GM23248 (cell line): ENCODE results near the gene NUP188. TPM values are rescaled to one million over a fixed set of nuclear protein-coding genes. Genes with fewer than 3 reads are reported as not detected.

Experiments used
- DNase-seq: peaks from one replicate; pipeline ENCODE4 v3.0.0-alpha.2; 2015
- H2AFZ ChIP-seq: fragments of 200-600 bp; sonication (generic); 2 replicates; pipeline ENCODE4 v1.6.1; 2016; ENCODE audit warnings: antibody characterized with exemption
- H3F3A ChIP-seq: fragments of 200-600 bp; sonication (generic); 2 replicates; pipeline ENCODE4 v1.6.1; 2016; ENCODE audit warnings: mild to moderate bottlenecking, antibody characterized with exemption, mixed run types; ENCODE audit not compliant: insufficient read depth
- H3K27ac ChIP-seq: fragments of 200-600 bp; sonication (generic); 2 replicates; pipeline ENCODE4 v1.5.1; 2016; ENCODE audit warnings: mild to moderate bottlenecking
- H3K27me3 ChIP-seq: fragments of 200-600 bp; sonication (generic); replicated peaks from 2 replicates; pipeline ENCODE4 v1.6.1; 2016; ENCODE audit warnings: mild to moderate bottlenecking; ENCODE audit not compliant: insufficient read depth
- H3K36me3 ChIP-seq: fragments of 200-600 bp; sonication (generic); 2 replicates; pipeline ENCODE4 v1.6.1; 2016; ENCODE audit warnings: low read depth, mild to moderate bottlenecking
- H3K4me1 ChIP-seq: fragments of 200-600 bp; sonication (generic); 2 replicates; pipeline ENCODE4 v1.6.1; 2016; ENCODE audit warnings: mild to moderate bottlenecking; ENCODE audit not compliant: insufficient read depth
- H3K4me2 ChIP-seq: fragments of 200-600 bp; sonication (generic); one replicate; pipeline ENCODE4 v1.6.1; 2016; ENCODE audit warnings: mild to moderate bottlenecking; ENCODE audit not compliant: unreplicated experiment
- H3K4me3 ChIP-seq: fragments of 200-600 bp; sonication (generic); 2 replicates; pipeline ENCODE4 v1.5.1; 2016; ENCODE audit warnings: mild to moderate bottlenecking
- H3K79me2 ChIP-seq: fragments of 200-600 bp; sonication (generic); 2 replicates; pipeline ENCODE4 v1.6.1; 2016; ENCODE audit warnings: mild to moderate bottlenecking; ENCODE audit not compliant: insufficient read depth
- H3K9ac ChIP-seq: fragments of 200-600 bp; sonication (generic); 2 replicates; pipeline ENCODE4 v1.6.1; 2016; ENCODE audit warnings: mild to moderate bottlenecking
- H3K9me2 ChIP-seq: fragments of 200-600 bp; sonication (generic); 2 replicates; pipeline ENCODE4 v1.6.1; 2016; ENCODE audit warnings: mixed run types, mild to moderate bottlenecking, moderate library complexity; ENCODE audit not compliant: insufficient read depth
- H3K9me3 ChIP-seq: fragments of 200-600 bp; sonication (generic); one replicate; pipeline ENCODE4 v1.6.1; 2017; ENCODE audit warnings: low read depth
- H4K20me1 ChIP-seq: fragments of 200-600 bp; sonication (generic); 2 replicates; pipeline ENCODE4 v1.6.0; 2016; ENCODE audit not compliant: insufficient read depth
- EZH2 ChIP-seq: fragments of 200-600 bp; sonication (generic); IDR thresholded peaks from 2 replicates; pipeline ENCODE4 v1.6.1; 2018; ENCODE audit warnings: antibody characterized with exemption, mild to moderate bottlenecking; ENCODE audit not compliant: insufficient read depth, poor library complexity, severe bottlenecking
- EZH2phosphoT487 ChIP-seq: fragments of 200-600 bp; sonication (generic); IDR thresholded peaks from 2 replicates; pipeline ENCODE4 v1.6.1; 2018; ENCODE audit warnings: antibody characterized with exemption, moderate library complexity, mild to moderate bottlenecking, low read depth; ENCODE audit not compliant: insufficient read depth
- whole genome bisulfite sequencing, 2 experiments: methylation state at CpG; one replicate each; pipeline ENCODE4 v1.1.6; 2015 to 2017; ENCODE audit warnings: low lambda C conversion rate in 2 of 2, low coverage in 1 of 2; ENCODE audit errors: missing lambda C conversion rate in 2 of 2; 5-methylcytosine and 5-hydroxymethylcytosine counted together
- in situ Hi-C: fragments of 300-500 bp; cut with MboI; formaldehyde crosslinking; loops from 2 replicates; pipeline ENCODE4 v1.15.0; 2020
- polyA plus RNA-seq: library from polyadenylated mRNA; unstranded; fragments of >200 nt; fragmentation: Nextera tagmentation; extraction: Ambion mirVana; gene quantifications from 2 replicates; pipeline ENCODE4 v1.2.1, GENCODE V29; 2016
- total RNA-seq: library from RNA; depleted of rRNA; stranded (reverse); fragments of >200 nt; shearing (Covaris generic); gene quantifications from 2 replicates; pipeline ENCODE4 v1.2.3, GENCODE V29; 2014

Gene NUP188
- total and polyA plus RNA-seq, 2 experiments from 2014 or later = 24.9 to 45.9 TPM

GRCh38 chr9:129014124-129014523, 66.6 kb downstream of the NUP188 start:
- Histone ChIP-seq H3F3A (no peaks in the 10 kb centered on the region), H4K20me1 (no peaks in the 10 kb centered on the region), H3K27ac (no peak overlapping the region), H3K79me2 (no peaks in the 10 kb centered on the region), H3K4me2 (no peak overlapping the region), H3K9me2 (no peaks in the 10 kb centered on the region), H3K9me3 (no peaks in the 10 kb centered on the region), H3K4me3 (no peak overlapping the region), H3K4me1 (no peaks in the 10 kb centered on the region), H2AFZ (no peak overlapping the region), H3K27me3 (no peaks in the 10 kb centered on the region), H3K36me3 (no peaks in the 10 kb centered on the region), H3K9ac (no peak overlapping the region)
- 91 to 94% methylated on average over 11 of the region's 11 CpGs for WGBS, 2 experiments
- DNase-seq = no peak
- no peak for TF ChIP-seq EZH2
- no peak for TF ChIP-seq EZH2phosphoT487
- in situ Hi-C loops = no loop called here

GRCh38 chr9:129014608-129015007, 67.1 kb downstream of the NUP188 start:
- H3K27ac ChIP-seq = no peak overlapping the region
- DNase-seq = no peak
- no peaks in the 10 kb centered on the region for H3K9me2 ChIP-seq
- no peak overlapping the region for H3K9ac ChIP-seq
- H3K4me2 ChIP-seq = no peak overlapping the region
- no peaks in the 10 kb centered on the region for H3F3A ChIP-seq
- H3K36me3 ChIP-seq = no peaks in the 10 kb centered on the region
- H3K4me1 ChIP-seq = no peaks in the 10 kb centered on the region
- H3K4me3 ChIP-seq = no peak overlapping the region
- TF ChIP-seq EZH2phosphoT487 (no peak), EZH2 (no peak)
- in situ Hi-C loops = no loop called here
- H3K9me3 ChIP-seq = no peaks in the 10 kb centered on the region
- no peak overlapping the region for H2AFZ ChIP-seq
- 92 to 93% methylated on average over 8 of the region's 8 CpGs for WGBS, 2 experiments
- no peaks in the 10 kb centered on the region for H3K27me3 ChIP-seq
- no peaks in the 10 kb centered on the region for H3K79me2 ChIP-seq
- H4K20me1 ChIP-seq = no peaks in the 10 kb centered on the region

- Histone ChIP-seq H3K9me3 (no peaks in the 10 kb centered on the region), H3K27me3 (no peaks in the 10 kb centered on the region), H3K4me2 (no peak overlapping the region), H3F3A (no peaks in the 10 kb centered on the region), H3K27ac (no peak overlapping the region), H3K36me3 (no peaks in the 10 kb centered on the region), H2AFZ (no peak overlapping the region), H3K4me3 (no peak overlapping the region), H4K20me1 (no peaks in the 10 kb centered on the region), H3K9ac (no peak overlapping the region), H3K4me1 (peaks cover 6% of the 10 kb centered on the region), H3K9me2 (no peaks in the 10 kb centered on the region), H3K79me2 (peaks cover 10% of the 10 kb centered on the region; the same call in 1 of the 2 replicates)
- 81 to 83% methylated on average over 8 of the region's 8 CpGs for WGBS, 2 experiments
- DNase-seq = no peak
- TF ChIP-seq EZH2phosphoT487 = no peak
- TF ChIP-seq EZH2 = no peak
- in situ Hi-C loops = no loop called here
These were observed 73.6 kb downstream of the NUP188 start for GRCh38 chr9:129021091-129021490.

GRCh38 chr9:129022037-129022436, 74.5 kb downstream of the NUP188 start:
- no peak for DNase-seq
- WGBS, 2 experiments = 83 to 84% methylated on average over 7 to 9 of the region's 9 CpGs
- H3K9me2 ChIP-seq = no peaks in the 10 kb centered on the region
- in situ Hi-C loops = no loop called here
- H3K79me2 ChIP-seq = peaks cover 15% of the 10 kb centered on the region
- no peaks in the 10 kb centered on the region for H3K36me3 ChIP-seq
- no peak overlapping the region for H2AFZ ChIP-seq
- H3F3A ChIP-seq = no peaks in the 10 kb centered on the region
- H3K4me3 ChIP-seq = no peak overlapping the region
- no peaks in the 10 kb centered on the region for H3K9me3 ChIP-seq
- no peak overlapping the region for H3K27ac ChIP-seq
- no peak overlapping the region for H3K4me2 ChIP-seq
- H3K27me3 ChIP-seq = no peaks in the 10 kb centered on the region
- TF ChIP-seq EZH2 = no peak
- no peak for TF ChIP-seq EZH2phosphoT487
- H3K4me1 ChIP-seq = peaks cover 11% of the 10 kb centered on the region
- H3K9ac ChIP-seq = no peak overlapping the region
- no peaks in the 10 kb centered on the region for H4K20me1 ChIP-seq
